Stimulated activated naive CD8-positive, alpha-beta T cell treated with anti-CD3 and anti-CD28 coated beads, Interleukin-15, amount 100 ng/mL, for 72 hours (primary cell): Measurements from ENCODE around the gene DHRSX.
"Not testable (repeated sequence)": the region's sequence is repeated elsewhere in the genome, so short reads cannot be mapped to it uniquely, and the experiment has no call there.

Experiments
- ATAC-seq: fragments of 150-1000 bp; cut with Tn5 transposase; 2 replicates; pipeline ENCODE4 v1.10.0; 2021; ENCODE audit warnings: mild to moderate bottlenecking, moderate library complexity
- DNase-seq, 2 donors: peaks; one replicate each; pipeline ENCODE4 v3.0.0; 2021 to 2022
- H3K27ac Mint-ChIP-seq, 2 donors: one replicate each; pipeline ENCODE4 v1.8.0; 2022; ENCODE audit warnings: mild to moderate bottlenecking in 2 of 2, mixed read lengths in 2 of 2, moderate library complexity in 2 of 2
- H3K27me3 Mint-ChIP-seq: one replicate; pipeline ENCODE4 v1.8.0; 2022; ENCODE audit warnings: mixed read lengths
- H3K4me1 Mint-ChIP-seq: one replicate; pipeline ENCODE4 v1.8.0; 2022; ENCODE audit warnings: mild to moderate bottlenecking, mixed read lengths
- H3K4me3 Mint-ChIP-seq, 2 donors: one replicate each; pipeline ENCODE4 v1.8.0; 2022; ENCODE audit warnings: mild to moderate bottlenecking in 2 of 2, mixed read lengths in 2 of 2, moderate library complexity in 1 of 2
- H3K9me3 Mint-ChIP-seq, 2 donors: one replicate each; pipeline ENCODE4 v1.8.0; 2022; ENCODE audit warnings: mixed read lengths in 2 of 2

DHRSX gene

DNA sequence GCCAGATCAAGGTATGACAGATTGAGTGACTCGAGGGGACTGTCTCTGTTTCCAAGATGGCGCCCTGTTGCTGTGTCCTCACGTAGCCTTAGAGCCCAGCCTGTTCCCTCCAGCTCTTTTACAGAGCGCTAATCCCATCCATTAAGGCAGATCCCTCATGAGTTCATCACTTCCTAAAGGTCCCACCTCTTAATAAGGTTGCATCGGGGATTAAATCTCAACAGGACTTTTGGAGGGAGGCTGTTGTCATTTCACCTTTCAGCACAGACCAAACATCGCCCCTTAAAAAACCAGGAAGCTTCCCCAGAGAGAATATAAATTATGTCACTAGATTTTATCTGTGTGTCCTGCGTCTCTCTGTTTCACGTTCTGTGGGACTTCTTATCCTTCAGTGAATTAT lies 32.6 kb upstream of the DHRSX start:
- DNase-seq = no peak
- Mint-ChIP-seq H3K9me3 (no peaks in the 10 kb centered on the region), H3K4me1 (no peaks in the 10 kb centered on the region), H3K27me3 (peaks cover 8% of the 10 kb centered on the region), H3K4me3 (no peak overlapping the region), H3K27ac (peak overlapping the region in 1 of 2 donors; percentile 34)
- ATAC-seq = no peak

GRCh38 chrX:2526390-2526789 lies 25.6 kb upstream of the DHRSX start:
- peaks cover 6 to 12% of the 10 kb centered on the region in 2 donors for H3K9me3 Mint-ChIP-seq
- H3K4me3 Mint-ChIP-seq = no peak overlapping the region
- H3K27me3 Mint-ChIP-seq = peaks cover 13% of the 10 kb centered on the region
- ATAC-seq = no peak
- no peaks in the 10 kb centered on the region for H3K4me1 Mint-ChIP-seq
- no peak for DNase-seq
- H3K27ac Mint-ChIP-seq = no peak overlapping the region

- Mint-ChIP-seq H3K27me3 (peaks cover 13% of the 10 kb centered on the region), H3K9me3 (peaks cover 6 to 12% of the 10 kb centered on the region in 2 donors), H3K4me1 (no peaks in the 10 kb centered on the region), H3K27ac (no peak overlapping the region), H3K4me3 (no peak overlapping the region)
- ATAC-seq = no peak
- no peak for DNase-seq
Observed at GRCh38 chrX:2523911-2524310, 23.1 kb upstream of the DHRSX start.

- no peak for ATAC-seq
- no peak overlapping the region for H3K27ac Mint-ChIP-seq
- no peak for DNase-seq
- H3K4me3 Mint-ChIP-seq = no peak overlapping the region
- peaks cover 7% of the 10 kb centered on the region for H3K27me3 Mint-ChIP-seq
- H3K9me3 Mint-ChIP-seq = peaks cover 6 to 7% of the 10 kb centered on the region in 2 donors
- peaks cover 6% of the 10 kb centered on the region for H3K4me1 Mint-ChIP-seq
Observed at GRCh38 chrX:2521927-2522386, 21.2 kb upstream of the DHRSX start.

DNA sequence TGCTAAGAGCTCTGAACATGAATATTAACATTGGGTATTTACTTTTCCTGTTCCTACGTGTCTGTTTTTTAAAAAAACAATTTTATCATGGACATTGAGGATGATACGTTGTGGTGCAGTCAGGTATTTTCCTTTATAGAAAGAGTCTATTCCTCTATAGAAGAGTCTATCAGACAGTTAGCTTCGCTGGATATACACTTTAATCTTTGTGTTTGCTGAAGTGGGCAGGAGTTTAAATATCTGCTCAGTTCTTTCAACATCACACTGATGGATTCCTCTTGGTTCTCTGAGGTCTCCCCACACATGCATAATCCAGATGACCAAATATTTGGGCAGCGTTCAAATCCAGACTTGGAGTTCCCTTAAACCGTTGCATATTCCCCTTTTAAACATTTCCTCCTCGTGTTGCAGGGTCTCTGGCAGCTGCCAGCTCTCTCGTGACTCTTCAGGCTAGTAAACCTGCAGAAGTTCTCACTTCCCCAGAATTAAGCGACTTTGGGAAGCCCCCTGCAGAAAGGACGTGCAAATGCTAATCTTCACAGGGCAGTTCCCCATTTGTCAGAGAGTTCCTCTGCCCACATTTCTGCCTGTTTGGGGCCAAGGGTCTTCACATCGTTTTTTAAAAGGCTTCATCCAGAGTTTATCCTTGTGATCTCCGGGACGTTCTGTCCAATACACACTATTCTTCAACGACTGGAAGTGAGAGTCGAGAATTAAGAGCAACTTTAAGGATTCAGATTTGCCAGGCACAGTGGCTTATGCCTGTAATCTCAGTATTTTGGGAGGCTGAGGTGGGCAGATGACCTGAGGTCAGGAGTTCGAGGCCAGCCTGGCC lies 20.5 kb upstream of the DHRSX start:
- Mint-ChIP-seq H3K27ac (no peak overlapping the region), H3K27me3 (peaks cover under 1% of the 10 kb centered on the region), H3K4me3 (no peak overlapping the region), H3K4me1 (peaks cover 6% of the 10 kb centered on the region), H3K9me3 (peaks cover under 1% of the 10 kb centered on the region in 2 donors)
- ATAC-seq (no peak), DNase-seq (no peak)

GRCh38 chrX:2520539-2520938 lies 19.8 kb upstream of the DHRSX start:
- Mint-ChIP-seq H3K27ac (no peak overlapping the region), H3K4me1 (peaks cover 6% of the 10 kb centered on the region), H3K9me3 (no peaks in the 10 kb centered on the region), H3K27me3 (no peaks in the 10 kb centered on the region), H3K4me3 (no peak overlapping the region)
- DNase-seq (no peak), ATAC-seq (no peak)

- not testable (repeated sequence) for H3K4me3 Mint-ChIP-seq, ATAC-seq, H3K9me3 Mint-ChIP-seq, H3K27me3 Mint-ChIP-seq, H3K27ac Mint-ChIP-seq, DNase-seq, H3K4me1 Mint-ChIP-seq
Observed at GRCh38 chrX:2519638-2520037, 18.9 kb upstream of the DHRSX start.

GRCh38 chrX:2517055-2517454 lies 16.3 kb upstream of the DHRSX start:
- H3K4me1 Mint-ChIP-seq = peaks cover 6% of the 10 kb centered on the region
- no peak overlapping the region for H3K4me3 Mint-ChIP-seq
- no peaks in the 10 kb centered on the region for H3K9me3 Mint-ChIP-seq
- no peaks in the 10 kb centered on the region for H3K27me3 Mint-ChIP-seq
- ATAC-seq = no peak
- DNase-seq = no peak
- H3K27ac Mint-ChIP-seq = no peak overlapping the region

GRCh38 chrX:2516623-2517022 lies 15.8 kb upstream of the DHRSX start:
- no peaks in the 10 kb centered on the region for H3K27me3 Mint-ChIP-seq
- no peak overlapping the region for H3K27ac Mint-ChIP-seq
- ATAC-seq = no peak
- no peak for DNase-seq
- H3K4me3 Mint-ChIP-seq = no peak overlapping the region
- H3K9me3 Mint-ChIP-seq = no peaks in the 10 kb centered on the region
- peaks cover 6% of the 10 kb centered on the region for H3K4me1 Mint-ChIP-seq

- DNase-seq (no peak), ATAC-seq (no peak)
- Mint-ChIP-seq H3K4me1 (peaks cover 6% of the 10 kb centered on the region), H3K9me3 (no peaks in the 10 kb centered on the region), H3K27me3 (no peaks in the 10 kb centered on the region), H3K4me3 (no peak overlapping the region), H3K27ac (no peak overlapping the region)
Observed at GRCh38 chrX:2514131-2514530, 13.4 kb upstream of the DHRSX start.

DNA sequence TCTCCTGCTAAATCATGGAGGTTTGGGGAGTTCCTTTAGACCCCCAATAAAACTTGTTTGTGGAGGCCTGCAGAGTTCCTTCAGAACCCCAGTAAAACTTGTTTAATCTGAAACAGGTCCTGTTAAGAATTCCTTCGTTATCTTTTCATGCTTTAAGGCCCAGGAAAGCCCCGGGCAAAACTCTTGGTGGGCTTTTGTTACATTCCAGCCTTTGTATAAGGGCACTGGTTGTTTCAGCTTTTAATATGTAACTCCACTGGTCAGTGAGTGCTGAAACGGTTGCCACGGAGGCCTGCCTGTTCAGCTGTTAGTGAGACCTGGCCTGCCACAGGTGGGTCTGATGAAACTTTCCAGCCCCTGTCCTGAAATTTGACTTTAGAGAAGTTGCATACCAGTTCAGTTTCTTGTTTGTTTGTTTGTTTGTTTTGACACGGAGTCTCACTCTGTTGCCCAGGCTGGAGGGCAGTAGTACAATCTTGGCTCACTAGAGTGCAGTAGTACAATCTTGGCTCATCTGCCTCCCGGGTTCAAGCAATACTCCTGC lies 12.4 kb upstream of the DHRSX start:
- Mint-ChIP-seq H3K27ac (no peak overlapping the region), H3K4me1 (peaks cover 6% of the 10 kb centered on the region), H3K9me3 (no peaks in the 10 kb centered on the region), H3K27me3 (no peaks in the 10 kb centered on the region), H3K4me3 (no peak overlapping the region)
- ATAC-seq (no peak), DNase-seq (no peak)

DNA sequence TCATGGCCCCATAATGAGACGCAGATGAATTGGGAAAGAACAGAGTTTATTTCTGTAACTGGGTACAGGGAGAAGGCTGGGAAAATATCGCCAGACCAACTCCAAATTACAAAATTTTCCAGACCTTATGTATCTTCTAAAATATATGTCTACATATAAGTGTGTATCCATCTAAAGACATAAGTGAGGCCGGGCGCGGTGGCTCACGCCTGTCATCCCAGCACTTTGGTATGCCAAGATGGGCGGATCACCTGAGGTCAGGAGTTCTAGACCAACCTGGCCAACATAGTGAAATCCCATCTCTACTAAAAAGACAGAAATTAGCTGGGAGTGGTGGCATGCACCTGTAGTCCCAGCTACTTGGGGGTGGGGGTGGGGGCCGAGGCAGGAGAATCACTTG lies 11.7 kb upstream of the DHRSX start:
- H3K4me3 Mint-ChIP-seq = no peak overlapping the region
- H3K27ac Mint-ChIP-seq = no peak overlapping the region
- H3K27me3 Mint-ChIP-seq = no peaks in the 10 kb centered on the region
- DNase-seq (no peak), ATAC-seq (no peak)
- H3K9me3 Mint-ChIP-seq = no peaks in the 10 kb centered on the region
- no peaks in the 10 kb centered on the region for H3K4me1 Mint-ChIP-seq

DNA sequence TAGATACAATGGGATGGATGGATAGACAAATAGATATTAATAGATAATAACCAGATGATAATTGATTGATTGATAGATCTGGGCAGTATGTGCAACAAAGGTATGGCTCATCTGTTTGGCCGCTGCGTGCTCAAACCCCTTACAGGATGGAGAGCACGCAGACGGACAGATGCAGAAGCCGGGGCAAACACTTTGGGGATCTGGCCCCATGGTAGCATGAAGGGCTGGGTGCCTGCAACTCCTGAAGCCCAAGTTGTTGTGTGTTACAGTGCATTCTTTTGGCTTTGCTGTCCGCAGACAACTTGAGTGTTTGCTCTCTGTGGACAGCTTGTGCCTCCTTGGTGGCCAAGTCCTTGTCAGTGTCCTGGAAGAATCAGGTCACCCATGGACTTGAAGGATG lies 10.6 kb upstream of the DHRSX start:
- ATAC-seq (no peak), DNase-seq (no peak)
- no peaks in the 10 kb centered on the region for H3K4me1 Mint-ChIP-seq
- no peak overlapping the region for H3K27ac Mint-ChIP-seq
- no peaks in the 10 kb centered on the region for H3K9me3 Mint-ChIP-seq
- no peak overlapping the region for H3K4me3 Mint-ChIP-seq
- no peaks in the 10 kb centered on the region for H3K27me3 Mint-ChIP-seq

DNA sequence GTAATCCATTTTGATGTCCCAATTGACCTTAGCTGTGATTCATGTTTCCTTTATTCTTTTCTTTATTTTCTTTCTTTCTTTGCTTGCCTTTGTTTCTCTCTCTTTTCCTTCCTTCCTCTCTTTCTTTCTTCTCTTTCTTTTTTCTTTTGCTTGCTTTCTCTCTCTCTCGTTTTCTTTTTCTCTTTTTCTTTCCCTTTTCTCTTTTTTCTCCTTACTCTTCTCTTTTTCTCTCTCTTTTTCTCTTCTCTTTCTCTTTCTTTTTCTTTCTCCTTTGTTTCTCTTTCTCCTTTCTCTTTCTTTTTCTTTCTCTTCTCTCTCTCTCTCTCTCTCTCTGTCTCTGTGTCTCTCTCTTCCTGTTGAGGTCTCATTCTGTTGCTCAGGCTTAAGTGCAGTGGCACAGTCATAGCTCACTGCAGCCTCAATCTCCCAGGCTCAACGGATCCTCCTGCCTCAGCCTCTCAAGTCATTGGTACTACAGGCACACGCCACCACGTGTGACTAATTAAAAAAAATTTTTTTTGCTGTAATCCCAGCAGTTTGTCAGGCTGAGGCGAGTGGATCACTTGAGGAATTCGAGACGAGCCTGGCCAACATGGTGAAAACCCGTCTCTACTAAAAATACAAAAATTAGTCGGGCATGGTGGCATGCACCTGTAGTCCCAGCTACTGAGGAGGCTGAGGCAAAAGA lies 8.0 kb upstream of the DHRSX start:
- DNase-seq = no peak
- Mint-ChIP-seq H3K27me3 (no peaks in the 10 kb centered on the region), H3K27ac (peak overlapping the region in 1 of 2 donors; percentile 7), H3K4me1 (no peaks in the 10 kb centered on the region), H3K9me3 (no peaks in the 10 kb centered on the region), H3K4me3 (no peak overlapping the region)
- ATAC-seq = no peak

DNA sequence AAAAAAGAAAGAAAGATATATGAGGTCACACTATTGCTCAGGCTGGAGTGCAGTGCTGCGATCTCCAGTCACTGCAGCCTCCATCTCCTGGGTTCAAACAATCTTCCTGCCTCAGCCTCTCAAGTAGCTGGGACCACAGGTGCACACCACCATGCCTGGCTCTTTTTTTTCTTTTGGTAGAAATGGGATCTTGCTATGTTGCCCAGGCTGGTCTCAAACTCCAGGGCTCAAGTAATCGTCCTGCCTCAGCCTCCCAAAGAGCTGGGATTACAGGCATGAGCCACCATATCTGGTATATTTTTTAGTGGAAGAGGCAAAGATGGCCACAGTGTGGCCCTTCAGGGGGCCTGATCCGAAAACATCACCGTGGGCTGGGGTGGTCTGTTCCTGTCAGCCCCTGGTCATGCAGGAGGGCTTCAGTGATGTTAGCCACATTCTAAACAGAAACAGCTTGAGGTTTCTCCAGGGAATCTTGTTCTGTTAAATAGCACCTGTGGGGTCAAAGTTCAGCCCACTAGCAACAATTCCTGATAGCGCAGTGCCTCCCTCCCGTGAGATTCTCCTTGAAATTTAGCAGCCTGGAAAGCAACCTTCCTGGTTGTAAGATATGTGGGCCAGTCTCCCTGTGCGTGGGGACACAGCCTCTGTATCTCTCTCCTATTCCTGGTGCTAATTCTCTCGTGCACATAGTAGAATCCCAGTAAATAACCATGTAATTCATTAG lies 7.3 kb upstream of the DHRSX start:
- DNase-seq = no peak
- ATAC-seq = no peak
- Mint-ChIP-seq H3K4me1 (no peaks in the 10 kb centered on the region), H3K27me3 (no peaks in the 10 kb centered on the region), H3K9me3 (no peaks in the 10 kb centered on the region), H3K4me3 (no peak overlapping the region), H3K27ac (no peak overlapping the region)

DNA sequence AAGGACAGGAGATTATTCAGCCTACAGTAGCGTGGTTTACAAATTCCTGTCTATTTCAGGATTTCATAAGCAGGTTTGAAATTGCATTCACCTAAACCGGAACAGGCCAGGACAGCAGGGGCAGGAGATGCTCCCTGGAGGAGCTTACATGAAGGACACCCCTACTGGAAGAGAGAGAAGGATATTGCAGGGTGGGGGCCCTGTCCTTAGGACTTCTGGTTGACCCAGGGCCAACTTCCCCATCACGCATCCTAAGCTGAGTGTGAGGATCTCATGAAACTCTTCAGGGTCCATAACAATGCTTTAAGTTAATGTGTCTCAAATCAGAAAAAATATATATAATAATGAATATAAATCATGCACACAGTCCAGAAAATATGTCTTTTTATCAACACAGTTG lies 6.4 kb upstream of the DHRSX start:
- no peak overlapping the region for H3K4me3 Mint-ChIP-seq
- H3K9me3 Mint-ChIP-seq = no peaks in the 10 kb centered on the region
- DNase-seq = no peak
- no peak for ATAC-seq
- no peaks in the 10 kb centered on the region for H3K27me3 Mint-ChIP-seq
- H3K4me1 Mint-ChIP-seq = no peaks in the 10 kb centered on the region
- no peak overlapping the region for H3K27ac Mint-ChIP-seq
